Mammary epithelial cell (primary cell): ENCODE measurements around the gene HOXB2.

Experiments used
- EZH2 ChIP-seq: IDR thresholded peaks from 2 replicates; pipeline ENCODE4 v1.6.1; 2012; ENCODE audit warnings: low read length, inconsistent platforms, borderline replicate concordance
- TF ChIP-seq, protein P1 (sequence below), 2 donors: IDR thresholded peaks in 1 of 2; conservative IDR thresholded peaks in 1 of 2; 2 replicates each; pipeline ENCODE4 v1.5.1; 2011 to 2012; ENCODE audit warnings: inconsistent platforms in 2 of 2, low read length in 2 of 2, mild to moderate bottlenecking in 2 of 2, control low read depth in 1 of 2, low read depth in 1 of 2; ENCODE audit not compliant: insufficient read depth in 1 of 2; ENCODE audit errors: extremely low read depth in 1 of 2

DNA sequence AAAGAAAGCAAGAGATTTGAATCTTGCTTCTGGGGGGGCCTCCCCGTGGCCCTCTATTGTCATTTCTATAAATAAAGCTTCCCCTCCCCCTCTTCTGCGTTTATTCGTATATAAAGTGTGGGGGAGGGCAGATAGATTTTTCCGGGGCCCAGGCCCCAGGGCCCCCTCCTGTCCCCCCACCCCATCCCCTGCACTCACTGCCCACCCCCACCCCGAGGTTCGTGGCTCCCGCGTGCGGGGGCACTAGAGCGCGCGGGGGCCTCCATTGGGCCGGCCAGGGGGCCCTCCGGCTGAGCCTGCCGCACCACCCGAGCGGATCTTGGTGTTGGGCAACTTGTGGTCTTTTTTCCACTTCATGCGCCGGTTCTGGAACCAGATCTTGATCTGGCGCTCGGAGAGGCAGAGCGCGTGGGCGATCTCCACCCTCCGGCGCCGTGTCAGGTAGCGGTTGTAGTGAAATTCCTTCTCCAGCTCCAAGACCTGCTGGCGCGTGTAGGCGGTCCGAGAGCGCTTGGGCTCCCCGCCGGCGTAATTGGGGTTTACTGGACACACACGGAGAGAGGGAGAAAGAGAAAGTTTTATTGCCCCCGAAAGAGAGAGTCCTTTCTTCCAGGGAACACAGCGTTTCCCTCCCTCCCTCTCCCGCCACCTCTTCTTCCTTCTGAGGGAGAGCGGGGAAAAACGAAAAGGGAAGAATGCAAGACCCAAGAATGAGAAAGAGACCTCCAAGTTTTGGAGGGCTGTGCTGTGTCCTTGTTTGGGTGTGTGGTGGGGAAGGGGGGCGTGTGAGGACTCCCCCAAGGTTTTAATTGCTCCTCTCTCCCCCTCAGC lies 31.8 kb upstream of the HOXB2 start:
- TF ChIP-seq, protein P1, sequence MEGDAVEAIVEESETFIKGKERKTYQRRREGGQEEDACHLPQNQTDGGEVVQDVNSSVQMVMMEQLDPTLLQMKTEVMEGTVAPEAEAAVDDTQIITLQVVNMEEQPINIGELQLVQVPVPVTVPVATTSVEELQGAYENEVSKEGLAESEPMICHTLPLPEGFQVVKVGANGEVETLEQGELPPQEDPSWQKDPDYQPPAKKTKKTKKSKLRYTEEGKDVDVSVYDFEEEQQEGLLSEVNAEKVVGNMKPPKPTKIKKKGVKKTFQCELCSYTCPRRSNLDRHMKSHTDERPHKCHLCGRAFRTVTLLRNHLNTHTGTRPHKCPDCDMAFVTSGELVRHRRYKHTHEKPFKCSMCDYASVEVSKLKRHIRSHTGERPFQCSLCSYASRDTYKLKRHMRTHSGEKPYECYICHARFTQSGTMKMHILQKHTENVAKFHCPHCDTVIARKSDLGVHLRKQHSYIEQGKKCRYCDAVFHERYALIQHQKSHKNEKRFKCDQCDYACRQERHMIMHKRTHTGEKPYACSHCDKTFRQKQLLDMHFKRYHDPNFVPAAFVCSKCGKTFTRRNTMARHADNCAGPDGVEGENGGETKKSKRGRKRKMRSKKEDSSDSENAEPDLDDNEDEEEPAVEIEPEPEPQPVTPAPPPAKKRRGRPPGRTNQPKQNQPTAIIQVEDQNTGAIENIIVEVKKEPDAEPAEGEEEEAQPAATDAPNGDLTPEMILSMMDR (conservative IDR thresholded peaks at IDR 0.05 in 1 of 2, IDR thresholded peaks at IDR 0.05 in 1 of 2; ENCODE audit: extremely low read depth in 1 of 2, insufficient read depth in 1 of 2, low read depth in 1 of 2, low read length in 2 of 2) = no peak
- peak; percentile 37 for TF ChIP-seq EZH2
